ENCODE data around the gene CDK14.

The CDK14 gene

GRCh38 chr7:90574820-90575187 is 21.3 kb upstream of the CDK14 start:
- Histone ChIP-seq H3K27me3 (replicated peaks; ENCODE audit: control insufficient read depth, insufficient read depth, low read length) (no peaks in the 10 kb centered on the region), H3K36me3 (ENCODE audit: control insufficient read depth, insufficient read depth, low read length) (no peaks in the 10 kb centered on the region), H3K4me3 (replicated peaks; ENCODE audit: low read depth, low read length) (no peak overlapping the region)
- no peak for DNase-seq (ENCODE audit: extremely low read depth, insufficient read length)
- no peak for TF ChIP-seq CTCF (IDR thresholded peaks at IDR 0.05; ENCODE audit: insufficient read depth, low read length, poor library complexity, severe bottlenecking)

GRCh38 chr7:90579181-90579688 is 16.9 kb upstream of the CDK14 start:
- no peak for DNase-seq (ENCODE audit: extremely low read depth, insufficient read length)
- Histone ChIP-seq H3K36me3 (ENCODE audit: control insufficient read depth, insufficient read depth, low read length) (no peaks in the 10 kb centered on the region), H3K27me3 (replicated peaks; ENCODE audit: control insufficient read depth, insufficient read depth, low read length) (no peaks in the 10 kb centered on the region), H3K4me3 (replicated peaks; ENCODE audit: low read depth, low read length) (no peak overlapping the region)
- no peak for TF ChIP-seq CTCF (IDR thresholded peaks at IDR 0.05; ENCODE audit: insufficient read depth, low read length, poor library complexity, severe bottlenecking)

- Histone ChIP-seq H3K36me3 (ENCODE audit: control insufficient read depth, insufficient read depth, low read length) (no peaks in the 10 kb centered on the region), H3K27me3 (replicated peaks; ENCODE audit: control insufficient read depth, insufficient read depth, low read length) (no peaks in the 10 kb centered on the region), H3K4me3 (replicated peaks; ENCODE audit: low read depth, low read length) (no peak overlapping the region)
- no peak for DNase-seq (ENCODE audit: extremely low read depth, insufficient read length)
- no peak for TF ChIP-seq CTCF (IDR thresholded peaks at IDR 0.05; ENCODE audit: insufficient read depth, low read length, poor library complexity, severe bottlenecking)
Measured at GRCh38 chr7:90580051-90580450, 16.1 kb upstream of the CDK14 start.

- H3K36me3 ChIP-seq (ENCODE audit: control insufficient read depth, insufficient read depth, low read length), result no peaks in the 10 kb centered on the region
- no peak for TF ChIP-seq CTCF (IDR thresholded peaks at IDR 0.05; ENCODE audit: insufficient read depth, low read length, poor library complexity, severe bottlenecking)
- no peak for DNase-seq (ENCODE audit: extremely low read depth, insufficient read length)
- no peaks in the 10 kb centered on the region for H3K27me3 ChIP-seq (replicated peaks; ENCODE audit: control insufficient read depth, insufficient read depth, low read length)
- H3K4me3 ChIP-seq (replicated peaks; ENCODE audit: low read depth, low read length), result no peak overlapping the region
Measured at GRCh38 chr7:90582164-90582563, 14.0 kb upstream of the CDK14 start.

- no peaks in the 10 kb centered on the region for H3K27me3 ChIP-seq (replicated peaks; ENCODE audit: control insufficient read depth, insufficient read depth, low read length)
- no peaks in the 10 kb centered on the region for H3K36me3 ChIP-seq (ENCODE audit: control insufficient read depth, insufficient read depth, low read length)
- no peak for TF ChIP-seq CTCF (IDR thresholded peaks at IDR 0.05; ENCODE audit: insufficient read depth, low read length, poor library complexity, severe bottlenecking)
- no peak for DNase-seq (ENCODE audit: extremely low read depth, insufficient read length)
- H3K4me3 ChIP-seq (replicated peaks; ENCODE audit: low read depth, low read length), result no peak overlapping the region
Measured at GRCh38 chr7:90584378-90584777, 11.7 kb upstream of the CDK14 start.

- H3K4me3 ChIP-seq (replicated peaks; ENCODE audit: low read depth, low read length), result no peak overlapping the region
- H3K36me3 ChIP-seq (ENCODE audit: control insufficient read depth, insufficient read depth, low read length), result no peaks in the 10 kb centered on the region
- TF ChIP-seq CTCF (IDR thresholded peaks at IDR 0.05; ENCODE audit: insufficient read depth, low read length, poor library complexity, severe bottlenecking), result no peak
- H3K27me3 ChIP-seq (replicated peaks; ENCODE audit: control insufficient read depth, insufficient read depth, low read length), result no peaks in the 10 kb centered on the region
- no peak for DNase-seq (ENCODE audit: extremely low read depth, insufficient read length)
Measured at GRCh38 chr7:90586091-90586490, 10.0 kb upstream of the CDK14 start.
